Gastrocnemius medialis (tissue), 4 donors: Measurements from ENCODE around the gene AGBL1. TPM values are rescaled to one million over a fixed set of nuclear protein-coding genes. Genes with fewer than 3 reads are reported as not detected.

ENCODE experiments used
- ATAC-seq, 2 donors: fragments of 150-250 bp; one replicate each; pipeline ENCODE4 v1.9.1; 2016
- DNase-seq, 2 donors: peaks; one replicate each; pipeline ENCODE4 v3.0.0-alpha.2; 2019
- H3K27ac ChIP-seq, 4 donors: fragments of 200-600 bp; sonication (generic); 1 replicate in 1 of 4; 2 replicates in 3 of 4; pipeline ENCODE4 v1.5.1; 2016 to 2018; ENCODE audit warnings: mild to moderate bottlenecking in 2 of 4, moderate library complexity in 1 of 4
- H3K27me3 ChIP-seq, 3 donors: fragments of 200-600 bp; sonication (generic) in 2 of 3; 1 replicate in 1 of 3; 2 replicates in 2 of 3; pipeline versions ENCODE4 v1.5.1 to v1.6.0; 2016 to 2019; ENCODE audit warnings: mild to moderate bottlenecking in 1 of 3, moderate library complexity in 1 of 3
- H3K36me3 ChIP-seq, 2 donors: fragments of 200-600 bp; sonication (generic) in 1 of 2; one replicate each; pipeline ENCODE4 v1.5.1; 2017 to 2018
- H3K4me1 ChIP-seq, 2 donors: fragments of 200-600 bp; sonication (generic) in 1 of 2; one replicate each; pipeline ENCODE4 v1.5.1; 2016 to 2017; ENCODE audit warnings: mild to moderate bottlenecking in 2 of 2
- H3K4me3 ChIP-seq, 4 donors: fragments of 200-600 bp; sonication (generic) in 3 of 4; 1 replicate in 1 of 4; 2 replicates in 3 of 4; pipeline ENCODE4 v1.5.1; 2016 to 2019; ENCODE audit warnings: mild to moderate bottlenecking in 2 of 4
- H3K9me3 ChIP-seq, 3 donors: fragments of 200-600 bp; sonication (generic) in 2 of 3; 1 replicate in 1 of 3; 2 replicates in 2 of 3; pipeline ENCODE4 v1.5.1; 2016 to 2019
- CTCF ChIP-seq, 5 experiments: fragments of 450-650 bp in 3 of 5; fragments of 200-600 bp in 2 of 5; sonication (generic) in 2 of 5; IDR thresholded peaks in 4 of 5; conservative IDR thresholded peaks in 1 of 5; 1 replicate in 4 of 5; 2 replicates in 1 of 5; pipeline ENCODE4 v1.5.1; 2016 to 2019; ENCODE audit warnings: antibody characterized with exemption in 5 of 5, mild to moderate bottlenecking in 3 of 5, moderate library complexity in 3 of 5
- POLR2A ChIP-seq, 2 donors: fragments of 450-650 bp; IDR thresholded peaks; one replicate each; pipeline ENCODE4 v1.6.1; 2017; ENCODE audit warnings: antibody characterized with exemption in 2 of 2, mild to moderate bottlenecking in 2 of 2, moderate library complexity in 2 of 2
- in situ Hi-C, 4 donors: fragments of 200-750 bp; cut with MboI; loops; one replicate each; pipeline versions ENCODE4 v1.15.0 to v1.8.0; 2017; ENCODE audit warnings: low sequenced_read_pairs in 4 of 4
- intact Hi-C: fragments of 100-400 bp; cut with DNase I; formaldehyde crosslinking; loops from one replicate; pipeline ENCODE4 v1.15.1; 2023; ENCODE audit warnings: low total_unique reads
- total RNA-seq, 4 donors: library from RNA; depleted of rRNA; stranded (reverse); fragments of >200 nt; gene quantifications; one replicate each; pipeline versions ENCODE4 v1.1.0 to v1.2.3, GENCODE V29; 2016

AGBL1 gene
- total RNA-seq, 4 donors from 2014 or later = 3.8 to 29.7 (median 15.9) TPM

GRCh38 chr15:87045746-87046145, 966.1 kb downstream of the AGBL1 start:
- H3K27me3 ChIP-seq = no peaks in the 10 kb centered on the region

GRCh38 chr15:87047203-87047965, 967.7 kb downstream of the AGBL1 start:
- in situ Hi-C loops (no loop called here), intact Hi-C loops (no loop called here)
- H3K4me1 ChIP-seq = no peaks in the 10 kb centered on the region
- ATAC-seq (no peak), DNase-seq (no peak)
- H3K4me3 ChIP-seq = no peak overlapping the region
- TF ChIP-seq POLR2A (IDR thresholded peaks at IDR 0.05) (no peak), CTCF (IDR thresholded peaks at IDR 0.05 in 4 of 5, conservative IDR thresholded peaks at IDR 0.05 in 1 of 5) (no peak)
- no peaks in the 10 kb centered on the region for H3K9me3 ChIP-seq
- no peaks in the 10 kb centered on the region for H3K27me3 ChIP-seq
- no peaks in the 10 kb centered on the region for H3K36me3 ChIP-seq
- H3K27ac ChIP-seq = no peak overlapping the region

More at GRCh38 chr15:87045746-87046145, 966.1 kb downstream of the AGBL1 start:
- intact Hi-C loops (no loop called here), in situ Hi-C loops (no loop called here)
- Histone ChIP-seq H3K4me1 (no peaks in the 10 kb centered on the region), H3K9me3 (no peaks in the 10 kb centered on the region), H3K4me3 (no peak overlapping the region), H3K36me3 (no peaks in the 10 kb centered on the region), H3K27ac (no peak overlapping the region)
- DNase-seq (no peak), ATAC-seq (no peak)
- TF ChIP-seq CTCF (IDR thresholded peaks at IDR 0.05 in 4 of 5, conservative IDR thresholded peaks at IDR 0.05 in 1 of 5) (no peak), POLR2A (IDR thresholded peaks at IDR 0.05) (no peak)
